Measurements from ENCODE around the gene SEMA4D.

Gene SEMA4D

DNA sequence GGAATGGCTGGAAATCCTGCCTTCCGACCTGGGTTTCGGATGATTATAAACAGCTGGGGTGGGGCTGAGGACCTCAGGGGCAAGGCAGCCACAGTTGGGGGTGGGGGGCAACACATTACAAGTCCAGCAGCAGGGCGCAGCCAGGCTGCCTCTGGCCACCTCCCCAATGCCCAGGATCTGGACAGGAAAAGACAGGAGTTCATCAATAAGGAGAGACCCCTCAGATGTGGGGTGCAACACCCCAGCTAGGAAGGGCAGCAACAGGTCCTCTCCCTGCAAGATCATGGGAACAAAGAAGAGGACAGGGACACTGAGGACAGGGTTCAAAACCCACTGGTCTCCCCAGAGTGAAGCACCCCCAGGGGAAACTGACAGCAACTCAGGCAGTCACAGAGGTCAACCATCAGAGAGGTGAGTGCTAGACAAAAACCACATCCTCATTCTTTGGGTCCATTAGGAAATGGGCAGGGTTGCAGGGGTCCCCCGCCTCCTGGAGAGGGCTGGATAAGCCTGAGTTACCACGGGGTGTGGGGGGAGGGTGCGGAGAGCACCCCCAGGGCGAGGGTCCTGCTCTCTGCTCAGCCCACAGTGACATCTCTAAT, 33.5 kb downstream of the SEMA4D start:
- DNase-seq, result no peak

DNA sequence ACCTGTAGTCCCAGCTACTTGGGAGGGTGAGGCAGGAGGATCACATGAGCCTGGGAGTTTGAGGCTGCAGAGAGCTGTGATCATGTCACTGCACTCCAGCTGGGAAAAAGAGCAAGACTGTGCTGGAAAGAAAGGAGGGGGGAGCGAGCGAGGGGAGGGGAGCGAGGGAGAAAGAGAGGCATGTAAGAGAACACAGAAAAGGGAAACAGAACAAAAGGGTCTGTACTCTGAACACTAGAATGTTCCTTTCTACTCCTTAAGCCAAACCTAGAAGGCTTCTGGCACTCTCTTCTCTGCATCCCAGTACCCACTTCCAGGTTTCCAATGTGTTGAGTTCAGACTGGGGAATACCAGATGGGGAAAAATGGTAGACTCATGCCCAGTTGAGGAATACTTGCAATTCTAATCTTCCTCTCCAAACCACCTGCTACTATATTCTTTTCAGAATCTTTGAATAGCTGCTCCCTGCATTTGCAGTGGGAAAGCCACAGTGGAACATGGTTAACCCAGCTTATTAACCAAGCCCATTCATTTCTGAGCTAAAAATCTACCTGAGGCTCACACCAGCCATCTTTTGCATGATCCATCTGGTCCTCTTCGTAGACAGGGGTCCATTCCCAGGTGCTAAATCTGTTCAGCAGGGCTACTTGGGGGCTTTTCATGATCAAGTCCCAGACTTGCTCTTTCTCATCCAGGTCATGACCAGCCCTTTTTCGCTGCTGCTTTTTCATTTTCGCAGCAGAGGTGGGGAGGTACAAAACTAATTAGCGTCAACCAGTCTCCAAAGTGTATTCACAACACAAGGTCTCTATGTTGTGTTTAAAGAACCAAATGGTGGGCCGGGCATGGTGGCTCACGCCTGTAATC, 34.9 kb downstream of the SEMA4D start:
- DNase-seq, result no peak

GRCh38 chr9:89462199-89462598, 35.7 kb downstream of the SEMA4D start:
- DNase-seq, result no peak

- DNase-seq, result no peak
Measured at GRCh38 chr9:89461265-89461664, 36.6 kb downstream of the SEMA4D start.

GRCh38 chr9:89460551-89460950, 37.4 kb downstream of the SEMA4D start:
- no peak for DNase-seq

DNA sequence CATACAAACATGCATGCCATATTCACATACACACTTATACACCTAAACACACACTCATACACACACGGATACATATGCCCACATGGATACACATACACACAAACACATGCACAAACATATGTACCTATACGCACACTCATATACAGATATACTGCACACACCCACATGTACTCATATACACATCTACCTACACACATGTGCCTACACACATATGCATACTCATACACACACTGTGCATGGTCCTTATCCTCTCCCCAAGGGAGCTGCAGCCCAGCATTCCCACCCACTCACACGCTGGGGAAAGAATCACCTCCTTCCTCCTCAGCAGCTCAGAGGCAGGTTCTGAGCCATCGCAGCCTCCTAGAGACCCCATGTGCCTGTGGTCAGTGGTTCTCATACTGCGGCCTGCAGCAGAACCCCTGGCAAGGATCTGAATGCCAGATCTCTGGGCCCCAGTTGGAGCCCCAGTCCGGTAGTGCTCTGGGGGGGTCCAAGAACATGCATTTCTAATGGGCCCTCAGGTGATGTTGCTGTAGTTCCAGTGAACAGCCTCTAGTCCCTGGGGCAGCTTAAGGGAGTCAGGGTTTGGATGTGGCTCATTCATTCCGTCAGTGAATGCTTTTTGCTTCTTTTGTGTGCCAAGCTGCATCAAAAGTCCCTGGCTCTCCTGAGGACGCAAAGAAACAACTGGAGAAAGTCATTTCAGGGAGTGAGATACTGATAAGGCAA, 39.0 kb downstream of the SEMA4D start:
- DNase-seq, result no peak

DNA sequence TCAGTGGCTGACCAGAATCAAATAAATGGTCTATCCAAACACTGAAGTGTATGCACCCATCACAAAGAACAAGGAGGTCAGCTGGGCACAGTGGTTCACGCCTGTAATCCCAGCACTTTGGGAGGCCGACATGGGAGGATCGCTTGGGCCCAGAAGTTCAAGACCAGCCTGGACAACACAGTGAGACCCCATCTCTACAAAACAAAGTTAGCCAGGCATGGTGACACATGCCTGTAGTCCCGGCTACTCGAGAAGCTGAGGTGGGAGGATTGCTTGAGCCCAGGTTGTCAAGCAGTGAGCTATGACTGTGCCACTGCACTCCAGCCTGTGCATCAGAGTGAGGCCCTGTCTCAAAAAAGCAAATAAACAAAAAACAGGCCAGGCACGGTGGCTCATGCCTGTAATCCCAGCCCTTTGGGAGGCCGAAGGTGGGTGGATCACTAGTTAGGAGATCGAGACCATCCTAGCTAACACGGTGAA, 40.5 kb downstream of the SEMA4D start:
- no peak for DNase-seq

DNA sequence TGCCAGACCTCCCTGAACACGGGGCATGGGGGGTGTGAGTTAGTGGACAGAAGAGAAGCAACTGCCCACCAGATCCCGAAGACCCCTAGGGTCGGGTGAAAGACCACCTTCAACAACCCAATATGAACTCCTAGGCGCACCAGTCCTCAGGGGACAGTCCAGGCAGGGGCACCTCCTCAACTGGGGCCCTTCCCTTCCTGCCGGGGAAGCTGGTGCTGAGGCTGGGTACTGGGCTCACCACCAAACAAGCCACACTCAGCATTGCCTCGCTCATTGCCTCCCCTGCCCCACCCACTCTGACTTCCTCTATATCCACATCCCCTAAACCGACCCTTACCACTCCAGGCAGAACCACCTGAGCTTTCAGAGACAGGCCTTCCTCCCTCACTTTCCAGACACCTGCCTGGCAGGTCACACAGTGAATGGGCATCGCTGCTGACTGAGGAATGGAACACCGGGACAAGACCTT, 42.5 kb downstream of the SEMA4D start:
- DNase-seq, result no peak

GRCh38 chr9:89454498-89455355, 43.2 kb downstream of the SEMA4D start:
- no peak for DNase-seq

GRCh38 chr9:89453452-89453851, 44.5 kb downstream of the SEMA4D start:
- no peak for DNase-seq

DNA sequence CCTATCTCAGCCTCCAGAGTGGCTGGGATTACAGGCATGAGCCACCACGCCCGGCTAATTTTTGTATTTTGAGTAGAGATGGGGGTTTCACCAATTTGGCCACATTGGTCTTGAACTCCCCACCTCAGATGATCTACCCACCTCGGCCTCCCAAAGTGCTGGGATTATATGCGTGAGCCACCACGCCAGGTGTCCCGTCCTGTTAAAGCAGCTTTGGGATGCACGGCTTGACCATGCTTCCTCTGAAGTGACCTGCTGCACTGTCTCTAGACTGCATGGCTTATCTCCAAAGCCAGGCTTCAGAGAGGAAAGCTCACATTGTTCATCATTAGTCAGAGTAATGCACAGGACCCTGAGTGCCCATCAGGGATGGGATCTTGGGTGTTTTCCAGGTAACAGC, 45.4 kb downstream of the SEMA4D start:
- no peak for DNase-seq

DNA sequence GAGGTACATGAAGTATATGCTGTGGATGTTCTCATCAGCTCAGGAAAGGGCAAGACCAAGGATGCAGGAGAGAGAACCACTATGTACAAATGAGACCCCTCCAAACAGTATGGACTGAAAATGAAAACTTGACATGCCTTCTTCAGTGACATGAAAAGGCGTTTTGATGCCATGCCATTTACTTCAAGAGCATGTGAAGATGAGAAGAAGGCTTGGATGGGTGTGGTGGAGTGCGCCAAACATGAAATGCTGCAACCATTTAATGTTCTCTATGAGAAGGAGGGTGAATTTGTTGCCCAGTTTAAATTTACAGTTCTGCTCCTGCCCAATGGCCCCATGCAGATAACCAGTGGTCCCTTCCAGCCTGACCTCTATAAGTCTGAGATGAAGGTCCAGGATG, 47.7 kb downstream of the SEMA4D start:
- DNase-seq, result no peak

DNA sequence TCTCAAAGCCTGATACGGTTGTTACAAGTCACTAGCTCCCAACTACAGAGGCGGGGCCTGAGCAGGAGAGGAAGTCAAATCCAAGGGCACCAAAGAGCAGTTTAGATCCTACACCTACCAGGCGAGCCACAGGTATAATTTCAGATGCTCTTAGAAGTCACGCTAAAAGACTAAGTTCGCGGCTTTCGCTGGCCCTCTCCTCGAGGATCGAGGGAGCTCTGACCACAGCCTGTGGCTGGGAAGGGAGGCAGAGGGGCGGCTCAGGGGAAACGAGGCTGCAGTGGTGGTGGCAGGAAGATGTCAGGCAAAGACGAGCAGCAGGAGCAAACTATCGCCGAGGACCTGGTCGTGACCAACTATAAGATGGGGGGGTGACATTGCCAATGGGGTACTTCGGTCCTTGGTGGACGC, 48.6 kb downstream of the SEMA4D start:
- DNase-seq, result no peak

- no peak for DNase-seq
Measured at GRCh38 chr9:89448821-89449220, 49.1 kb downstream of the SEMA4D start.

DNA sequence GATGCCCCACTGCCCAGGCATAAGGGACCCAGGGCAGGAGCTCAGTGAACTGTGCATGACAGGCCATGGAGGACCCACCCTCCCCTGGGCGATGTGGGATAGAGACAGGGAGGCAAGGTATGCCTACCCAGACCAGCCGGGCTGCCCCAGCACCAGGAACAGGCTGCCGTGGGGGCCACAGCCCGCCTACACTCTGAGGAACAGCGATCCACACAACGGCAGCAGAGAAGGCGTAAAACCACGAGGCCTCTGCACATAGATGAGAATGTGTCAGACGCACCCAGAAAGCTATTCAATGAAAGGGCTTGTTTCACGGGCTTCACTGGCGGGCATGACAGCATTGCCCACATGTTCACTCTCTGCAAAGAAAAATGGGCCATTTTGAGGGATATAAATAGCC, 49.5 kb downstream of the SEMA4D start:
- DNase-seq, result no peak

DNA sequence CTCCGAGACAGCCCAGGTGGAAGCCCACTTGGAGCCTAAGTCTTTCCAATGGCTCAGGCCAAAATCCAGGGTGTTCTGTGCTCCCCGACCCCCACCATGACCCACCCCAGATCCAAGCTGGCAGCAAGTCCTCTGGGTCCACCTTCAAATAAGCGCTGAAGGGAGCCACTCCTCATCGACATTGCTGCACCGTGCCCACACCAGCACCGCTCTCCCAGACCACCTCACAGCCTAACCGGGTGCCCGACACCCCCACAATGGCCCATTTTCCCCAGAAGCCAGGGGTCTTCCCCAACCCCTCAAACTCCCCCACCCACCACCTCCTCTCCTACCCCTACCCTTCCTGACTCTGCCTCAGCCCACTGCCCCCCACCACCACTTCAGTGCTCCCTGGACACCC, 50.5 kb downstream of the SEMA4D start:
- DNase-seq, result no peak

DNA sequence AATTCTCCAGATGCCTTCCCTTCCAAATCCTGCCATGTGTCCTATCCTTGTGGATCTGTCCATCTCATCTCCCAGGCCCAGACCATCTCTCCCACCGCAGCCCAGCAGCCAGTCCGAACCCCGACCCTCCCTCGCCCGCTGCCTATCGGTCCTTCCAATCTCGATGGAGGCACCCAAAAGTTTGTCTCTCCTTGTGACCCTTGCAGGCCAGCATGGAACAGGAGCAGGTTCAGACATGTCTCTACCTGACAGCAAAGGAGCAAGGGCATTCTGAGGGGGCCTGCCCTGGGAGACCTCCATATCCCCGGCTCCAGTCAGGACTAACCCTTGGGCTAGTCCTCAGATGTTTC, 51.0 kb downstream of the SEMA4D start:
- DNase-seq, result no peak

DNA sequence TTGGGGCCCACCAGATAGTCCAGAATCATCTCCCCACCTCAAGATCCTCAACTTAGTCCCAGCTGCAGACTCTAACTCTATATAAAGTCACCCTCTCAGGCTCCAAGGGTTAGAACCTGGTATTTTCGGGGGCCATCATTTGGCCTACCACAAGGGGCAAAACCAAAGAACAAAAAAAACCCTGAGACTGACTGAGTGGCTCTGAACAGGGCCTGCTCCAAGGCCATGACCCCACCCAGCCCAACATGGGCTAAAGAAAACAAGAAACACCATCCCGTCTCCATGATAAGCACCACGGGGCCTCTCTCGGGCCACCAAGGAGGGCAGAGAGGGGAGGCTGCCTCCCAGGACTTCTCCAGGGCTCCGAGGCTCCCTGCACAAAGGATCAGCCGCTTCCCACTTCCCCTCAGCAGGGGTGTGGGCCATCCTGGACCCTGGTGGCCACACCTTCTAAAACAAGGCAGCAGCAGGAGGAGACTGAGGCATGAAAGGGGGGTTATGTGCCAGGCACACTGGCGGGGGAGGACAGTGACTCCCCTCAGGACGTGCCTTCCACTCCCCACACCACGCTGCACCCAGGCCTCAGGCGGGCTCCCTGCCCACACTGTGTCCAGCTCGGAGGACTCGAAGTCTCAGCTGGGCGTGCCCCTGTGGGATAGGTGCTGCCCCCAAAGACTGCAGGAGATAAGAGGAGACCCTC, 51.5 kb downstream of the SEMA4D start:
- no peak for DNase-seq

DNA sequence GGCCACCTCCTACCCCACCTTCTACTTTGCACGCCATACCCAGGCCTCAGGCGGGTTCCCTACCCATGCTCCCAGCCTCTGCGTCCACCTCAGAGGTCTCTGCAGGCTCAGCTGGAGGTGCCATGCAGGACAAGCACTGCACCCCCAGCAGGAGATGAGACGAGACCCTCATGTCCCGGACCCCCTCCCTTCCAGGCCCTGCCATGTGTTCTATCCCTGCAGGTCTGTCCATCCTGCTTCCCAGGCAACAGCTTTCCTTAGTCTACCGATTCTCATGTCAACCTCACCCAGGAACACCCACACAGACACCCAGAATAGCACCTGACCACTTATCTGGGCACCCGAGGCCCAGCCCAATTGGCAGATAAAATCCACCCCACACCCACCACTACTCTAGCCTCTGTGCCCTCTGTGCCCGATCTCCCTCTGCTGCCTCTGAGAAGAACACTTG, 52.1 kb downstream of the SEMA4D start:
- no peak for DNase-seq

DNA sequence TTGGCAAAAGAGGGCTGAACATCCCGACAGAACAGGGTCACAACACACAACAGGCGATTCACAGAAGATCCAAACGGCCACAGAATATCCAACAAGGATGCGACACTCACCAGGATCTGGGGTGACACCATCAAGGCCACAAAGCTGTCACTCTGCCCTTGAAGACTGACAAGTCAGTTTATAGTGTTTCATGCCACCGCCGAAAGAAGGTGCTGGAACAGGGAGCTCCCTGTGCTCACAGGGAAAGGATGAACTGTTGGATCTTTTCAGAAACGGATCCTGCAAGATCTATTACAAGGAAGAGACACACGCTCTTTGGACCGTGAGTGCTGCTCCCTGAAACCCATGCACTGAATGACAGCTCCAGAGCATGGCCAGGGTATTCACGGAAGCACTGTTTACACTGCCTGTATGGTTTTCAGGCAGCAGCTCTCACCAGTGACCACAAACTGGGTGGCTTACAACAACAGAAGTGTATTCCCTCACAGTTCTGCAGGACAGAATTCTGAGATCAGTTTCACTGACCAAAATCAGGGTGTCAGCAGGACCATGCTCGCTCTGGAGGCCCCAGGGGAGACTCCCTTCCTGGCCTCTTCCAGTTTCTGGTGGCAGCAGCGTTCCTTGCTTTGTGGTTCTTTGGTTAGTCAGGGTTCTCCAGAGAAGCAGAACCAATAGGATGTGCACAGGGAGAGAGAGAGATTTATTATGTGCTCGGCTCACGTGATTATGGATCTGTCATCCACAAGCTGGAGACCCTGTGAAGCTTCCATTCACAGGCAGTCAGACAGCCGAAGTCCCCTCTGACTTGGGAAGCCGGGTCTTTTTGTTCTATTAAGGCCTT, 52.8 kb downstream of the SEMA4D start:
- no peak for DNase-seq

- DNase-seq, result no peak
Measured at GRCh38 chr9:89444274-89444673, 53.6 kb downstream of the SEMA4D start.
